Measurements from ENCODE around the gene DGKB.

Gene DGKB

GRCh38 chr7:14124716-14125115 lies 777.8 kb downstream of the DGKB start:
- DNase-seq (ENCODE audit: low spot score): no peak

GRCh38 chr7:14123923-14124322 lies 778.6 kb downstream of the DGKB start:
- no peak for DNase-seq (ENCODE audit: low spot score)

- no peak for DNase-seq (ENCODE audit: low spot score)
Measured at GRCh38 chr7:14115701-14116100, 786.9 kb downstream of the DGKB start.

GRCh38 chr7:14104861-14105260 lies 797.7 kb downstream of the DGKB start:
- no peak for DNase-seq (ENCODE audit: low spot score)

- no peak for DNase-seq (ENCODE audit: low spot score)
Measured at GRCh38 chr7:14096159-14096558, 806.4 kb downstream of the DGKB start.

- no peak for DNase-seq (ENCODE audit: low spot score)
Measured at GRCh38 chr7:14095233-14095950, 807.2 kb downstream of the DGKB start.
